K562 (cell line): ENCODE data around the gene RASSF6. TPM values are rescaled to one million over a fixed set of nuclear protein-coding genes. Genes with fewer than 3 reads are reported as not detected.
A peak's percentile ranks its signal among the peaks of the same experiment; 100 is the strongest.

Experiments used
- ATAC-seq: fragments of 200-7000 bp; cut with Tn5 transposase; 3 replicates; pipeline ENCODE4 v1.9.1; 2020; ENCODE audit warnings: moderate library complexity
- BruUV-seq: library from RNA; stranded (reverse); fragments of 400-500 nt; replicated peaks from 2 replicates; lab custom pipeline; 2021; lab: Mats Ljungman, UMichigan
- CTCF ChIA-PET: fragments of 300-600 bp; formaldehyde crosslinking; extraction: SDS; loops from one replicate; lab custom pipeline; 2021; ENCODE audit warnings: low intra/inter-chr PET ratio; lab: Yijun Ruan, JAX
- POLR2A ChIA-PET: fragments of 300-600, 350-650 bp; sonication (Branson Sonifier 250); formaldehyde crosslinking; extraction: SDS; loops from one replicate; lab custom pipeline; 2021; ENCODE audit warnings: antibody characterized with exemption, inconsistent platforms; lab: Yijun Ruan, JAX
- DNase-seq, 4 experiments: peaks; one replicate each; pipeline versions ENCODE4 v3.0.0 to v3.0.0-alpha.2; 2011 to 2018; ENCODE audit warnings: low spot score in 3 of 4, mixed read lengths in 3 of 4; ENCODE audit errors: extremely low read depth in 1 of 4
- FAIRE-seq: peaks from 2 replicates; lab custom pipeline; 2011; peaks lifted over from hg19 to GRCh38; lab: Jason Lieb, UNC
- H2AFZ ChIP-seq: 2 replicates; pipeline ENCODE4 v1.6.0; 2011; ENCODE audit warnings: low read depth, low read length, control low read depth, inconsistent platforms
- H3K27ac ChIP-seq: fragments of 200-600 bp; 3 replicates; pipeline ENCODE4 v1.8.0; 2011; ENCODE audit warnings: low read depth, mild to moderate bottlenecking, control low read depth, inconsistent platforms, low read length, moderate library complexity, mixed read lengths; ENCODE audit errors: extremely low read depth
- H3K27me3 ChIP-seq, 2 experiments: fragments of 300-600 bp in 1 of 2; 2 replicates in 1 of 2; 3 replicates in 1 of 2; pipeline versions ENCODE4 v1.6.0 to v1.8.0; 2011; ENCODE audit warnings: inconsistent platforms in 2 of 2, low read length in 2 of 2, mild to moderate bottlenecking in 1 of 2, mixed read lengths in 1 of 2, moderate library complexity in 1 of 2; ENCODE audit not compliant: control insufficient read depth in 2 of 2, insufficient read depth in 2 of 2
- H3K36me3 ChIP-seq: fragments of 300-600 bp; 3 replicates; pipeline ENCODE4 v1.8.0; 2011; ENCODE audit warnings: mild to moderate bottlenecking, low read length, inconsistent platforms; ENCODE audit not compliant: control insufficient read depth, insufficient read depth
- H3K4me1 ChIP-seq, 2 experiments: fragments of 200-600 bp in 1 of 2; replicated peaks in 1 of 2; 2 replicates in 1 of 2; 3 replicates in 1 of 2; pipeline versions ENCODE4 v1.5.1 to v1.8.0; 2011; ENCODE audit warnings: inconsistent platforms in 2 of 2, low read length in 2 of 2, mild to moderate bottlenecking in 1 of 2, mixed read lengths in 1 of 2, moderate library complexity in 1 of 2; ENCODE audit not compliant: control insufficient read depth in 2 of 2, insufficient read depth in 2 of 2
- H3K4me2 ChIP-seq: 2 replicates; pipeline ENCODE4 v1.6.1; 2011; ENCODE audit warnings: low read length, control low read depth, inconsistent platforms, mixed read lengths; ENCODE audit not compliant: insufficient read depth
- H3K4me3 ChIP-seq: fragments of 200-600 bp; sonication (generic), shearing (Covaris generic); 2 replicates; pipeline ENCODE4 v1.5.1; 2016; ENCODE audit warnings: control low read depth, inconsistent platforms
- H3K79me2 ChIP-seq: fragments of 200-600 bp; 3 replicates; pipeline ENCODE4 v1.8.0; 2011; ENCODE audit warnings: low read length, inconsistent platforms; ENCODE audit not compliant: control insufficient read depth, insufficient read depth
- H3K9ac ChIP-seq, 2 experiments: 2 replicates each; pipeline versions ENCODE4 v1.6.0 to v1.6.1; 2011; ENCODE audit warnings: low read depth in 2 of 2, low read length in 2 of 2, control low read depth in 1 of 2, inconsistent platforms in 1 of 2, mild to moderate bottlenecking in 1 of 2, mixed read lengths in 1 of 2; ENCODE audit not compliant: insufficient read depth in 1 of 2
- H3K9me1 ChIP-seq: one replicate; pipeline ENCODE4 v1.6.0; 2011; ENCODE audit warnings: inconsistent platforms, mild to moderate bottlenecking, low read length, moderate library complexity; ENCODE audit not compliant: control insufficient read depth, insufficient read depth
- H3K9me3 ChIP-seq: replicated peaks from 2 replicates; pipeline ENCODE4 v1.5.1; 2011; ENCODE audit warnings: low read depth, low read length, inconsistent platforms; ENCODE audit not compliant: control insufficient read depth, insufficient read depth
- H4K20me1 ChIP-seq: replicated peaks from 2 replicates; pipeline ENCODE4 v1.6.1; 2011; ENCODE audit warnings: low read length, inconsistent platforms, mixed read lengths; ENCODE audit not compliant: control insufficient read depth, insufficient read depth
- HSF4 ChIP-seq: fragments of 250-450 bp; sonication (Bioruptor Pico); IDR thresholded peaks from 2 replicates; pipeline ENCODE4 v2.1.2; 2022; ENCODE audit warnings: mild to moderate bottlenecking, moderate library complexity, borderline replicate concordance
- MTA1 ChIP-seq: fragments of 450-650 bp; IDR thresholded peaks from 2 replicates; pipeline ENCODE4 v1.6.1; 2017; ENCODE audit warnings: borderline replicate concordance
- RBM22 ChIP-seq: fragments of 200-400 bp; formaldehyde crosslinking; IDR thresholded peaks from 2 replicates; pipeline ENCODE4 v1.6.1; 2018; ENCODE audit warnings: low read length, low read depth; ENCODE audit not compliant: poor library complexity, severe bottlenecking
- SIX5 ChIP-seq, 2 experiments: IDR thresholded peaks; 2 replicates each; pipeline ENCODE4 v1.6.1; 2011; ENCODE audit warnings: low read length in 2 of 2, borderline replicate concordance in 1 of 2, low read depth in 1 of 2, mild to moderate bottlenecking in 1 of 2, moderate library complexity in 1 of 2; ENCODE audit not compliant: insufficient read depth in 1 of 2
- ZBTB33 ChIP-seq: sonication (generic); formaldehyde crosslinking; IDR thresholded peaks from 2 replicates; pipeline ENCODE4 v1.8.1; 2023; ENCODE audit warnings: mild to moderate bottlenecking, missing genetic modification reagents
- ZNF311 ChIP-seq: fragments of 250-450 bp; sonication (Bioruptor Pico); IDR thresholded peaks from 2 replicates; pipeline ENCODE4 v1.4.0; 2020; ENCODE audit warnings: mild to moderate bottlenecking, moderate library complexity
- ZSCAN32 ChIP-seq: fragments of 450-650 bp; formaldehyde crosslinking; IDR thresholded peaks from 2 replicates; pipeline ENCODE4 v1.4.0; 2020; ENCODE audit warnings: mild to moderate bottlenecking, moderate library complexity
- WGBS: fragments of 100-300 bp; shearing (Covaris generic); methylation state at CpG from one replicate; pipeline ENCODE4 v1.1.6; 2016; ENCODE audit warnings: low coverage, mixed read lengths; ENCODE audit not compliant: insufficient coverage; ENCODE audit errors: missing lambda C conversion rate; 5-methylcytosine and 5-hydroxymethylcytosine counted together
- in situ Hi-C: fragments of 300-500 bp; cut with MboI; formaldehyde crosslinking; loops from 4 replicates; pipeline ENCODE4 v1.15.0; 2018; ENCODE audit warnings: inconsistent platforms, mixed read lengths
- intact Hi-C: fragments of 100-400 bp; cut with micrococcal nuclease; formaldehyde crosslinking; loops from 2 replicates; pipeline ENCODE4 v1.14.2; 2022
- polyA plus RNA-seq, 8 experiments: library from polyadenylated mRNA; depleted of rRNA in 4 of 8; stranded (reverse) in 5 of 8; unstranded in 3 of 8; fragments of >200 nt; fragmentation: Nextera tagmentation in 2 of 8; fragmentation: Illumina TruSeq in 1 of 8; extraction: Ambion mirVana in 2 of 8; extraction: Trizol in 1 of 8; gene quantifications; 2 replicates each; pipeline versions ENCODE4 v1.2.1 to v1.2.3, GENCODE V29; 2011 to 2014; ENCODE audit warnings: inconsistent platforms in 1 of 8, missing spikeins in 1 of 8
- total RNA-seq, 7 experiments: library from RNA; depleted of rRNA in 6 of 7; stranded (reverse); fragments of >200 nt in 6 of 7; fragmentation: Illumina TruSeq in 2 of 7; extraction: Trizol in 2 of 7; gene quantifications; 2 replicates each; pipeline versions ENCODE4 v1.2.1 to v1.2.3, GENCODE V29; 2011 to 2021; ENCODE audit warnings: low replicate concordance in 1 of 7

The RASSF6 gene
- total and polyA plus RNA-seq, 9 of the 15 experiments (the other 6 are each of a cell fraction or from before 2014, with no cell fraction given), result under 0.01 to 0.25 (median 0.06) TPM; not detected in 1

- Histone ChIP-seq H3K9me3 (no peaks in the 10 kb centered on the region), H3K27ac (no peak overlapping the region), H2AFZ (peak overlapping the region; percentile 55; the same call in 1 of the 2 replicates), H3K4me3 (no peak overlapping the region), H3K79me2 (no peaks in the 10 kb centered on the region), H3K4me1 (peaks cover 0 to 2% of the 10 kb centered on the region in 2 experiments; a peak in 1 of 5 replicates), H4K20me1 (no peaks in the 10 kb centered on the region), H3K4me2 (no peak overlapping the region), H3K27me3 (no peaks in the 10 kb centered on the region), H3K9me1 (no peaks in the 10 kb centered on the region), H3K36me3 (no peaks in the 10 kb centered on the region), H3K9ac (no peak overlapping the region)
- no TSS peak for BruUV-seq
- in situ Hi-C loops (loop anchor here (10.0 kb wide), 1 partner anchor 365 kb away; the partner anchor contains the start of gene CXCL3), intact Hi-C loops (no loop called here)
- DNase-seq (no peak), ATAC-seq (no peak), FAIRE-seq (no peak)
- no peak for TF ChIP-seq ZSCAN32 (CRISPR knock-in tag)
- TF ChIP-seq SIX5 (IDR thresholded peaks at IDR 0.05; ENCODE audit: borderline replicate concordance in 1 of 2, insufficient read depth in 1 of 2, low read depth in 1 of 2, low read length in 2 of 2), result no peak
- no peak for TF ChIP-seq MTA1
- TF ChIP-seq ZNF311 (CRISPR knock-in tag), result no peak
- no peak for TF ChIP-seq HSF4
- no peak for TF ChIP-seq RBM22
- TF ChIP-seq ZBTB33, result peak; percentile 53; the same call in 1 of the 2 replicates
- WGBS, result 84% methylated on average over 14 of the region's 15 CpGs
- ChIA-PET CTCF (interaction anchor here (0.6 kb wide), 1 partner anchor 1001 kb away, joined by 3 read pairs; no protein-coding TSS in a partner anchor), POLR2A (no interaction called here)
These were observed 49.4 kb upstream of the RASSF6 start for GRCh38 chr4:73669410-73670183.
